Vagina (tissue), 2 donors: Measurements from ENCODE around the gene UBR4.
"Not testable (repeated sequence)": the region's sequence is repeated elsewhere in the genome, so short reads cannot be mapped to it uniquely, and the experiment has no call there.

Experiments used
- POLR2A ChIP-seq, 2 donors: fragments of 450-650 bp; IDR thresholded peaks; one replicate each; pipeline ENCODE4 v1.6.1; 2017; ENCODE audit warnings: antibody characterized with exemption in 2 of 2, mild to moderate bottlenecking in 2 of 2, moderate library complexity in 2 of 2
- POLR2AphosphoS5 ChIP-seq, 2 donors: sonication (generic); formaldehyde crosslinking; IDR thresholded peaks; one replicate each; pipeline ENCODE4 v1.9.0; 2017; ENCODE audit warnings: antibody characterized with exemption in 2 of 2, mild to moderate bottlenecking in 2 of 2, low read depth in 1 of 2; ENCODE audit not compliant: insufficient read depth in 1 of 2
- TF ChIP-seq, protein P1 (sequence below), 3 experiments: fragments of 450-650 bp in 2 of 3; fragments of 200-600 bp in 1 of 3; sonication (generic) in 1 of 3; IDR thresholded peaks; one replicate each; pipeline ENCODE4 v1.5.1; 2017 to 2019; ENCODE audit warnings: antibody characterized with exemption in 3 of 3, mild to moderate bottlenecking in 2 of 3, moderate library complexity in 2 of 3

- TF ChIP-seq, protein P1, sequence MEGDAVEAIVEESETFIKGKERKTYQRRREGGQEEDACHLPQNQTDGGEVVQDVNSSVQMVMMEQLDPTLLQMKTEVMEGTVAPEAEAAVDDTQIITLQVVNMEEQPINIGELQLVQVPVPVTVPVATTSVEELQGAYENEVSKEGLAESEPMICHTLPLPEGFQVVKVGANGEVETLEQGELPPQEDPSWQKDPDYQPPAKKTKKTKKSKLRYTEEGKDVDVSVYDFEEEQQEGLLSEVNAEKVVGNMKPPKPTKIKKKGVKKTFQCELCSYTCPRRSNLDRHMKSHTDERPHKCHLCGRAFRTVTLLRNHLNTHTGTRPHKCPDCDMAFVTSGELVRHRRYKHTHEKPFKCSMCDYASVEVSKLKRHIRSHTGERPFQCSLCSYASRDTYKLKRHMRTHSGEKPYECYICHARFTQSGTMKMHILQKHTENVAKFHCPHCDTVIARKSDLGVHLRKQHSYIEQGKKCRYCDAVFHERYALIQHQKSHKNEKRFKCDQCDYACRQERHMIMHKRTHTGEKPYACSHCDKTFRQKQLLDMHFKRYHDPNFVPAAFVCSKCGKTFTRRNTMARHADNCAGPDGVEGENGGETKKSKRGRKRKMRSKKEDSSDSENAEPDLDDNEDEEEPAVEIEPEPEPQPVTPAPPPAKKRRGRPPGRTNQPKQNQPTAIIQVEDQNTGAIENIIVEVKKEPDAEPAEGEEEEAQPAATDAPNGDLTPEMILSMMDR (IDR thresholded peaks at IDR 0.05), result not testable (repeated sequence)
- not testable (repeated sequence) for TF ChIP-seq POLR2A (IDR thresholded peaks at IDR 0.05); POLR2AphosphoS5 (IDR thresholded peaks at IDR 0.05; ENCODE audit: insufficient read depth in 1 of 2, low read depth in 1 of 2)
Measured at GRCh38 chr1:19180265-19180657, 29.8 kb downstream of the UBR4 start.
